ENCODE measurements around the gene CHRNG.

CHRNG gene

GRCh38 chr2:232588680-232589585 lies 49.4 kb downstream of the CHRNG start:
- no peak overlapping the region for H3K27ac ChIP-seq (ENCODE audit: low read length)

GRCh38 chr2:232592772-232593395 lies 53.4 kb downstream of the CHRNG start:
- Histone ChIP-seq H3K4me3 (ENCODE audit: low read depth in 1 of 2, low read length in 2 of 2) (no peak overlapping the region), H3K27ac (ENCODE audit: low read length) (no peak overlapping the region), H3K4me2 (ENCODE audit: insufficient read depth, low read length) (no peak overlapping the region), H3K9me3 (ENCODE audit: insufficient read depth, low read length, severe bottlenecking) (no peaks in the 10 kb centered on the region), H4K20me1 (ENCODE audit: insufficient read depth, low read length) (no peaks in the 10 kb centered on the region), H3K79me2 (ENCODE audit: insufficient read depth, low read length) (no peaks in the 10 kb centered on the region), H3K36me3 (ENCODE audit: insufficient read depth, low read length) (no peaks in the 10 kb centered on the region), H2AFZ (ENCODE audit: low read depth, low read length) (no peak overlapping the region), H3K27me3 (ENCODE audit: insufficient read depth, low read length, poor library complexity) (no peaks in the 10 kb centered on the region), H3K9ac (ENCODE audit: low read depth, low read length) (no peak overlapping the region), H3K4me1 (ENCODE audit: insufficient read depth, low read length) (no peaks in the 10 kb centered on the region)
- DNase-seq (no peak), ATAC-seq (ENCODE audit: insufficient read depth, low read depth) (no peak)
- TF ChIP-seq EZH2 (IDR thresholded peaks at IDR 0.05; ENCODE audit: borderline replicate concordance, low read depth, low read length, severe bottlenecking): no peak
- no peak for TF ChIP-seq CTCF (IDR thresholded peaks at IDR 0.05; ENCODE audit: borderline replicate concordance, extremely low read depth, low read length, poor library complexity, severe bottlenecking)

More at GRCh38 chr2:232588680-232589585, 49.4 kb downstream of the CHRNG start:
- Histone ChIP-seq H3K9me3 (ENCODE audit: insufficient read depth, low read length, severe bottlenecking) (no peaks in the 10 kb centered on the region), H3K4me2 (ENCODE audit: insufficient read depth, low read length) (no peak overlapping the region), H3K4me3 (ENCODE audit: low read depth in 1 of 2, low read length in 2 of 2) (no peak overlapping the region), H3K9ac (ENCODE audit: low read depth, low read length) (no peak overlapping the region), H3K79me2 (ENCODE audit: insufficient read depth, low read length) (no peaks in the 10 kb centered on the region), H3K27me3 (ENCODE audit: insufficient read depth, low read length, poor library complexity) (no peaks in the 10 kb centered on the region), H3K4me1 (ENCODE audit: insufficient read depth, low read length) (no peaks in the 10 kb centered on the region), H3K36me3 (ENCODE audit: insufficient read depth, low read length) (no peaks in the 10 kb centered on the region), H4K20me1 (ENCODE audit: insufficient read depth, low read length) (no peaks in the 10 kb centered on the region), H2AFZ (ENCODE audit: low read depth, low read length) (no peak overlapping the region)
- no peak for TF ChIP-seq EZH2 (IDR thresholded peaks at IDR 0.05; ENCODE audit: borderline replicate concordance, low read depth, low read length, severe bottlenecking)
- no peak for TF ChIP-seq CTCF (IDR thresholded peaks at IDR 0.05; ENCODE audit: borderline replicate concordance, extremely low read depth, low read length, poor library complexity, severe bottlenecking)
- ATAC-seq (ENCODE audit: insufficient read depth, low read depth): no peak
- no peak for DNase-seq

GRCh38 chr2:232593982-232594381 lies 54.5 kb downstream of the CHRNG start:
- DNase-seq (no peak), ATAC-seq (ENCODE audit: insufficient read depth, low read depth) (no peak)
- Histone ChIP-seq H3K9me3 (ENCODE audit: insufficient read depth, low read length, severe bottlenecking) (no peaks in the 10 kb centered on the region), H3K27ac (ENCODE audit: low read length) (no peak overlapping the region), H2AFZ (ENCODE audit: low read depth, low read length) (no peak overlapping the region), H3K4me3 (ENCODE audit: low read depth in 1 of 2, low read length in 2 of 2) (no peak overlapping the region), H4K20me1 (ENCODE audit: insufficient read depth, low read length) (no peaks in the 10 kb centered on the region), H3K79me2 (ENCODE audit: insufficient read depth, low read length) (no peaks in the 10 kb centered on the region), H3K4me1 (ENCODE audit: insufficient read depth, low read length) (no peaks in the 10 kb centered on the region), H3K27me3 (ENCODE audit: insufficient read depth, low read length, poor library complexity) (no peaks in the 10 kb centered on the region), H3K9ac (ENCODE audit: low read depth, low read length) (no peak overlapping the region), H3K4me2 (ENCODE audit: insufficient read depth, low read length) (no peak overlapping the region), H3K36me3 (ENCODE audit: insufficient read depth, low read length) (no peaks in the 10 kb centered on the region)
- no peak for TF ChIP-seq EZH2 (IDR thresholded peaks at IDR 0.05; ENCODE audit: borderline replicate concordance, low read depth, low read length, severe bottlenecking)
- TF ChIP-seq CTCF (IDR thresholded peaks at IDR 0.05; ENCODE audit: borderline replicate concordance, extremely low read depth, low read length, poor library complexity, severe bottlenecking): no peak
